KMS-11 (cell line): ENCODE measurements around the gene CTTNBP2.

Experiments used
- H2AFZ ChIP-seq: fragments of 200-600 bp; sonication (generic); 2 replicates; pipeline ENCODE4 v1.6.1; 2016; ENCODE audit warnings: antibody characterized with exemption, mixed run types, low read depth
- H3K27ac ChIP-seq: fragments of 200-600 bp; sonication (generic); 2 replicates; pipeline ENCODE4 v1.6.1; 2016; ENCODE audit warnings: mild to moderate bottlenecking, mixed run types
- H3K27me3 ChIP-seq: fragments of 200-600 bp; sonication (generic); 2 replicates; pipeline ENCODE4 v1.6.1; 2017; ENCODE audit warnings: mild to moderate bottlenecking, low read depth, mixed run types, moderate library complexity; ENCODE audit not compliant: insufficient read depth
- H3K36me3 ChIP-seq: fragments of 200-600 bp; sonication (generic); 2 replicates; pipeline ENCODE4 v1.6.1; 2017; ENCODE audit warnings: mild to moderate bottlenecking, mixed run types; ENCODE audit not compliant: insufficient read depth
- H3K4me1 ChIP-seq: fragments of 200-600 bp; sonication (generic); 2 replicates; pipeline ENCODE4 v1.6.1; 2016; ENCODE audit warnings: mild to moderate bottlenecking, low read depth, mixed run types; ENCODE audit not compliant: poor library complexity, severe bottlenecking
- H3K4me2 ChIP-seq: fragments of 200-600 bp; sonication (generic); 2 replicates; pipeline ENCODE4 v1.7.0; 2016; ENCODE audit warnings: mild to moderate bottlenecking, mixed run types
- H3K4me3 ChIP-seq: fragments of 200-600 bp; sonication (generic); IDR thresholded peaks from 2 replicates; pipeline ENCODE4 v1.6.1; 2017; ENCODE audit warnings: low read depth, low read length, mixed read lengths; ENCODE audit not compliant: insufficient read depth
- H3K79me2 ChIP-seq: fragments of 200-600 bp; sonication (generic); 2 replicates; pipeline ENCODE4 v1.6.1; 2016; ENCODE audit warnings: low read depth, mixed run types; ENCODE audit not compliant: insufficient read depth
- H3K9ac ChIP-seq: fragments of 200-600 bp; sonication (generic); 2 replicates; pipeline ENCODE4 v1.6.1; 2016; ENCODE audit warnings: mild to moderate bottlenecking, mixed run types
- H4K20me1 ChIP-seq: fragments of 200-600 bp; sonication (generic); 2 replicates; pipeline ENCODE4 v1.6.1; 2016; ENCODE audit warnings: mild to moderate bottlenecking, mixed run types; ENCODE audit not compliant: insufficient read depth
- TF ChIP-seq, protein P1 (sequence below): fragments of 200-600 bp; sonication (generic); conservative IDR thresholded peaks from 2 replicates; pipeline ENCODE4 v1.6.1; 2017; ENCODE audit warnings: low read depth, mild to moderate bottlenecking, antibody characterized with exemption, low read length, moderate library complexity, mixed read lengths

Gene CTTNBP2

DNA sequence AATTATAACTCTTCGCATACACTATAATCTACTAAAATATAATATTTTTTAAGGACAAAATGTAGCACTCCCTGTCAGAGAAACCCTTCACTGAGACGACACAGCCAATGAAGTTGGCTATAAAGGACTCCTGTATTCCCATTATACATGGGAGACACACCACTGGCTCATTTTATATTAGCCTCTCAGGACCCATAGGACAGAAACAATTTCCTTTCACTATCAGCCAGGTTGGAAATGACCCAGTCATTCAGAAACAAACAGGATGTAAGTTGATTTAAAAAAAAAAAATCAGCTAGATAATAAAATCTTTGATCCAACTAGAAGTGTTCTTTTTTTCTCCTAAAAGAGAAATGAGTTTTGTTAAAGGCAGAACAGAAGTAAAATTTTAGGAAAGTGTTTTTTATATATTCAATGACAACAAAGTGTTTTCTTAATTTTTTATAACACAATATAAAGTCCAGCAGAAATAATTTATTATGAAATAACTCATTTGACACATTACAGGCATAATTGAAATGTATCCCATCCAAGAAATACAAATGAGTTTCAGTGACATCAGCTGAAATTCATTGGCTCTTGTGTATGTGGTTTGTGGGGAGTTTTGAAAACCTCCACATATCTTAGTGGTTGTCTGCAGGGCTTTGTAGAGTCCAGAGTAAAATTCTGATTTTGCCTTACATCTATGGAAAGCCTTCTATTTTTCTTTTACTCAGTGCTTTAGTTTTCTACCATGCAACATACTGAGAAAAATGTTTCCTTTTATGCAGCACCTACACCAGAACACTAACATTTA lies 64.1 kb downstream of the CTTNBP2 start:
- TF ChIP-seq, protein P1, sequence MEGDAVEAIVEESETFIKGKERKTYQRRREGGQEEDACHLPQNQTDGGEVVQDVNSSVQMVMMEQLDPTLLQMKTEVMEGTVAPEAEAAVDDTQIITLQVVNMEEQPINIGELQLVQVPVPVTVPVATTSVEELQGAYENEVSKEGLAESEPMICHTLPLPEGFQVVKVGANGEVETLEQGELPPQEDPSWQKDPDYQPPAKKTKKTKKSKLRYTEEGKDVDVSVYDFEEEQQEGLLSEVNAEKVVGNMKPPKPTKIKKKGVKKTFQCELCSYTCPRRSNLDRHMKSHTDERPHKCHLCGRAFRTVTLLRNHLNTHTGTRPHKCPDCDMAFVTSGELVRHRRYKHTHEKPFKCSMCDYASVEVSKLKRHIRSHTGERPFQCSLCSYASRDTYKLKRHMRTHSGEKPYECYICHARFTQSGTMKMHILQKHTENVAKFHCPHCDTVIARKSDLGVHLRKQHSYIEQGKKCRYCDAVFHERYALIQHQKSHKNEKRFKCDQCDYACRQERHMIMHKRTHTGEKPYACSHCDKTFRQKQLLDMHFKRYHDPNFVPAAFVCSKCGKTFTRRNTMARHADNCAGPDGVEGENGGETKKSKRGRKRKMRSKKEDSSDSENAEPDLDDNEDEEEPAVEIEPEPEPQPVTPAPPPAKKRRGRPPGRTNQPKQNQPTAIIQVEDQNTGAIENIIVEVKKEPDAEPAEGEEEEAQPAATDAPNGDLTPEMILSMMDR, result no peak
- H3K27ac ChIP-seq, result no peak overlapping the region
- H2AFZ ChIP-seq, result no peak overlapping the region
- peak overlapping the region; percentile 89 for H3K4me2 ChIP-seq
- peaks cover 31% of the 10 kb centered on the region for H3K4me1 ChIP-seq
- H3K36me3 ChIP-seq, result no peaks in the 10 kb centered on the region
- H3K4me3 ChIP-seq, result no peak overlapping the region
- H3K27me3 ChIP-seq, result no peaks in the 10 kb centered on the region
- H3K79me2 ChIP-seq, result no peaks in the 10 kb centered on the region
- no peak overlapping the region for H3K9ac ChIP-seq
- no peaks in the 10 kb centered on the region for H4K20me1 ChIP-seq

DNA sequence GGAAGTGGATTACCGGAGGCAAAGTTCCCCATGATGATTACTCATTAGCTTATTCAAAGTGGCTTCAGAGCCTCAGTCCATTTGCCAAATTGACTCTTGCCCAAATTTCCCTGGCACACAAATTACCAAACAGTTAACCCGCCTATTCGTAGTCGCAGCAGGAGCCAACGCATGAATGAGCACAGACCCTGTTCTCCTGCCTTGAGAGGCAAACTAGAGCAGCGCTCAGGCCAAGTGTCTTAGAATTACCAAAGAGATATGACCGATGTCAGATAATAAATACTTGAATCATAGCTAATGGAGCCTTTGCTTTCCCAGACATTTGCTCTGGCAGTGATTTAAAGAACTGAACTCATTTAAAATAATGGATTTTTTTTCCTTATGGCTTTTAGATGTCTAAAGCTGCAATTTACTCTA lies 64.9 kb downstream of the CTTNBP2 start:
- no peak overlapping the region for H3K9ac ChIP-seq
- peaks cover 31% of the 10 kb centered on the region for H3K4me1 ChIP-seq
- no peaks in the 10 kb centered on the region for H3K36me3 ChIP-seq
- no peaks in the 10 kb centered on the region for H3K27me3 ChIP-seq
- H3K79me2 ChIP-seq, result no peaks in the 10 kb centered on the region
- no peak overlapping the region for H3K27ac ChIP-seq
- H2AFZ ChIP-seq, result no peak overlapping the region
- no peaks in the 10 kb centered on the region for H4K20me1 ChIP-seq
- no peak overlapping the region; the same call in 1 of the 2 replicates for H3K4me2 ChIP-seq
- TF ChIP-seq, protein P1, result no peak
- no peak overlapping the region for H3K4me3 ChIP-seq

DNA sequence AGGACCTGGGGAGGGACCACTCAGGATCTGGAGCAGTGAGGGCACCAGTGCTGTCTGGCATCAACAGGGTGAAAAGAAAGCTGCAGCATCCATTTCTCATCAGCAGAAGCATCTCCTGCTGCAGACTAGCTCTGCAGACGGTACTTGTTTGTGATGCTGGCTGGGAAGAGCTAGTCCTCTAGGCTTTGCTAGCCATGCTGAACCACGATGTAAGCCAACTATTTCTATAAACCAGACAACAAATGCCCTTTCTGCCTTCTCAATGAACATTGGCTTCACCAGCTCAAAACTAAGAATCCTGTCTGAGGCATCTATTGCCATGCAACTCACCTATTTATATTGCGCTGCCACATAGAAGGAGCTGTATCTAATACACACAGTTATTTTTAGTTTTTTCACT lies 65.6 kb downstream of the CTTNBP2 start:
- H3K9ac ChIP-seq, result no peak overlapping the region
- no peak overlapping the region for H3K4me2 ChIP-seq
- no peaks in the 10 kb centered on the region for H3K79me2 ChIP-seq
- H4K20me1 ChIP-seq, result no peaks in the 10 kb centered on the region
- H3K36me3 ChIP-seq, result no peaks in the 10 kb centered on the region
- TF ChIP-seq, protein P1, result no peak
- no peaks in the 10 kb centered on the region for H3K27me3 ChIP-seq
- H3K4me3 ChIP-seq, result no peak overlapping the region
- H3K4me1 ChIP-seq, result peaks cover 31% of the 10 kb centered on the region
- no peak overlapping the region for H3K27ac ChIP-seq
- H2AFZ ChIP-seq, result no peak overlapping the region

DNA sequence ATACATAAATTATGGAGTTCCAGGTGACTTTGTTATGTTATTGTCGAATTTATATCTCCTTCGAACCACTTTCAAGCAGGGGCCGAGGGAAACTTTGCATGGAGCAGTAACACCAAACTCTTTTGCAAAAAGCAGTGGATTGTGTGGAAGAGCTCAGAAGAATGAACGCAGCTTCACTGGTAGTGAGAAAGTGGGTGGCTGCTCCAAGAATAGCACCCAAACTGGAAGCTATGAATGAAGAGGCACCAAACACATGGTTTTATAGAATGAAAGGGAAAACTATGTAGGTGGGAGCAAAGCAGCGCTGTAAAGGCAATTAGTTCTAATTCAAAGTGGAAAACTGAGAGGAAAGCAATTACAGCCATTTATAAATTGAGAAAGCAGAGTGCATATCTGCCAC lies 67.2 kb downstream of the CTTNBP2 start:
- H3K79me2 ChIP-seq, result no peaks in the 10 kb centered on the region
- no peak overlapping the region for H2AFZ ChIP-seq
- no peak overlapping the region for H3K4me2 ChIP-seq
- peaks cover 26% of the 10 kb centered on the region for H3K4me1 ChIP-seq
- no peaks in the 10 kb centered on the region for H3K27me3 ChIP-seq
- TF ChIP-seq, protein P1, result no peak
- no peaks in the 10 kb centered on the region for H3K36me3 ChIP-seq
- no peak overlapping the region for H3K9ac ChIP-seq
- no peak overlapping the region for H3K27ac ChIP-seq
- no peaks in the 10 kb centered on the region for H4K20me1 ChIP-seq
- no peak overlapping the region for H3K4me3 ChIP-seq
